ENCODE measurements around the gene ANGPT4. TPM values are rescaled to one million over a fixed set of nuclear protein-coding genes. Genes with fewer than 3 reads are reported as not detected.

ANGPT4 gene
- total RNA-seq, 2 experiments from 2014 or later, result not detected

- Histone ChIP-seq H3K27ac (ENCODE audit: low read depth in 1 of 2, low read length in 2 of 2) (no peak overlapping the region), H3K9me3 (ENCODE audit: control insufficient read depth in 1 of 2, insufficient read depth in 1 of 2, low read length in 2 of 2) (no peaks in the 10 kb centered on the region), H3K4me3 (ENCODE audit: low read length) (no peak overlapping the region), H3K36me3 (ENCODE audit: insufficient read depth, low read length) (no peaks in the 10 kb centered on the region), H3K27me3 (ENCODE audit: control insufficient read depth in 1 of 2, insufficient read depth in 2 of 2, low read length in 2 of 2) (no peaks in the 10 kb centered on the region), H3K4me1 (ENCODE audit: insufficient read depth, low read length) (no peaks in the 10 kb centered on the region)
- Mint-ChIP-seq H3K27ac (no peak overlapping the region), H3K4me1 (ENCODE audit: low read depth) (no peaks in the 10 kb centered on the region), H3K4me3 (no peak overlapping the region), H3K9me3 (no peaks in the 10 kb centered on the region), H3K27me3 (peaks cover 19% of the 10 kb centered on the region), H3K36me3 (ENCODE audit: low read depth) (no peaks in the 10 kb centered on the region)
- ATAC-seq (ENCODE audit: poor library complexity) (no peak), DNase-seq (no peak)
- ChIA-PET CTCF (no interaction called here), POLR2A (no interaction called here)
- TF ChIP-seq CTCF (IDR thresholded peaks at IDR 0.05), result no peak
- intact Hi-C loops (cut with DNase I, micrococcal nuclease), result no loop called here
Observed at GRCh38 chr20:916825-917224, 691 bp upstream of the ANGPT4 start.

- Histone ChIP-seq H3K4me3 (ENCODE audit: low read length) (no peak overlapping the region), H3K27ac (ENCODE audit: low read depth in 1 of 2, low read length in 2 of 2) (no peak overlapping the region), H3K27me3 (ENCODE audit: control insufficient read depth in 1 of 2, insufficient read depth in 2 of 2, low read length in 2 of 2) (no peaks in the 10 kb centered on the region), H3K36me3 (ENCODE audit: insufficient read depth, low read length) (no peaks in the 10 kb centered on the region), H3K9me3 (ENCODE audit: control insufficient read depth in 1 of 2, insufficient read depth in 1 of 2, low read length in 2 of 2) (no peaks in the 10 kb centered on the region), H3K4me1 (ENCODE audit: insufficient read depth, low read length) (no peaks in the 10 kb centered on the region)
- no peak for ATAC-seq (ENCODE audit: poor library complexity)
- Mint-ChIP-seq H3K9me3 (no peaks in the 10 kb centered on the region), H3K27ac (no peak overlapping the region), H3K36me3 (ENCODE audit: low read depth) (no peaks in the 10 kb centered on the region), H3K4me3 (no peak overlapping the region), H3K4me1 (ENCODE audit: low read depth) (no peaks in the 10 kb centered on the region), H3K27me3 (peaks cover 19% of the 10 kb centered on the region)
- DNase-seq, result no peak
- intact Hi-C loops (cut with DNase I, micrococcal nuclease), result no loop called here
- ChIA-PET CTCF (no interaction called here), POLR2A (no interaction called here)
- TF ChIP-seq CTCF (IDR thresholded peaks at IDR 0.05), result no peak
Observed at GRCh38 chr20:914727-915498, 1.2 kb downstream of the ANGPT4 start.

GRCh38 chr20:913306-913849, 2.8 kb downstream of the ANGPT4 start:
- POLR2A ChIA-PET, result no interaction called here
- Mint-ChIP-seq H3K4me1 (ENCODE audit: low read depth) (no peaks in the 10 kb centered on the region), H3K27ac (no peak overlapping the region), H3K27me3 (peaks cover 19% of the 10 kb centered on the region), H3K36me3 (ENCODE audit: low read depth) (no peaks in the 10 kb centered on the region), H3K4me3 (no peak overlapping the region), H3K9me3 (no peaks in the 10 kb centered on the region)
- no peak overlapping the region for H3K27ac ChIP-seq (ENCODE audit: low read depth in 1 of 2, low read length in 2 of 2)
- H3K27me3 ChIP-seq (ENCODE audit: control insufficient read depth in 1 of 2, insufficient read depth in 2 of 2, low read length in 2 of 2), result no peaks in the 10 kb centered on the region
- ATAC-seq (ENCODE audit: poor library complexity), result no peak
- no peaks in the 10 kb centered on the region for H3K36me3 ChIP-seq (ENCODE audit: insufficient read depth, low read length)
- CTCF ChIA-PET, result no interaction called here
- no peaks in the 10 kb centered on the region for H3K4me1 ChIP-seq (ENCODE audit: insufficient read depth, low read length)
- intact Hi-C loops (cut with DNase I, micrococcal nuclease), result no loop called here
- no peaks in the 10 kb centered on the region for H3K9me3 ChIP-seq (ENCODE audit: control insufficient read depth in 1 of 2, insufficient read depth in 1 of 2, low read length in 2 of 2)
- TF ChIP-seq CTCF (IDR thresholded peaks at IDR 0.05), result no peak
- H3K4me3 ChIP-seq (ENCODE audit: low read length), result no peak overlapping the region
- no peak for DNase-seq

Data from CD4-positive, alpha-beta T cell (primary cell).